ENCODE measurements around the gene CACNG6. TPM values are rescaled to one million over a fixed set of nuclear protein-coding genes. Genes with fewer than 3 reads are reported as not detected.

The CACNG6 gene
- total RNA-seq, 3 donors from 2014 or later (not counting 1 experiment from before 2014, with no cell fraction given), result 11.5 TPM; not detected in 2

DNA sequence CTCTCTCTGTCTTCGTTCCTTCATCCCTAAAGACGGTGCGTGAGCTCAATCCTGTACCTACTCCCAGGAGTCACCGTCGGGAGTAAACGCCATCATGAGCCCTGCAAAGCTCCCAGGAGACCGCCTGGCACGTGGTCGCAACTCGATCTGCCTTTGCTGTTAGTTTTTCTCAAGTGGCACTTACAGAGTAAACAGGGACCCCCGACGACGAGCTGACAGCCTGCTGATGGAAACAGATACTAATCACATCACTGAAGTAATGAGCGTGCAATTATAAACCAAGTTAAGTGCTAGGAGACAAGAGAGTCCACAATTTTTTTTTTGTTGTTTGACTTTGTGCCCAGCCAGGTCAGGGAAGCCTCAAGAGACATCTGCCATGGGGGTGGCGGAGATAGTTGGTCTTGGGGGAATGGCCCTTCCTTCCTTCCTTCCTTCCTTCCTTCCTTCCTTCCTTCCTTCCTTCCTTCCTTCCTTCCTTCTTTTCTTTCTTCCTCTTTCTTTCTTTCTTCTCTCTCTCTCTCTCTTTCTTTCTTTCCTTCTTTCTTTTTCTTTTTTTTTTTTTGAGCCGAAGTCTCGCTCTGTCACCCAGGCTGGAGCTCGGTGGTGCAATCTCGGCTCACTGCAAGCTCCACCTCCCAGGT lies 23.6 kb downstream of the CACNG6 start:
- Histone ChIP-seq H3K36me3 (ENCODE audit: control insufficient read depth, insufficient read depth, low read length) (no peaks in the 10 kb centered on the region), H3K27ac (ENCODE audit: low read length) (no peak overlapping the region), H3K4me3 (ENCODE audit: low read length) (no peak overlapping the region), H3K9me3 (ENCODE audit: control insufficient read depth, insufficient read depth, low read length) (no peaks in the 10 kb centered on the region), H3K4me1 (ENCODE audit: control insufficient read depth, insufficient read depth, low read length) (peaks cover 4% of the 10 kb centered on the region), H3K27me3 (ENCODE audit: control insufficient read depth, insufficient read depth, low read length) (no peaks in the 10 kb centered on the region)
- Mint-ChIP-seq H3K9me3 (no peaks in the 10 kb centered on the region), H3K36me3 (no peaks in the 10 kb centered on the region), H3K27me3 (ENCODE audit: low read depth in 2 of 2) (peaks cover 17 to 24% of the 10 kb centered on the region in 2 donors), H3K4me1 (peaks cover 0 to 4% of the 10 kb centered on the region in 2 donors), H3K27ac (no peak overlapping the region), H3K4me3 (no peak overlapping the region)
- intact Hi-C loops (cut with micrococcal nuclease), result no loop called here
- TF ChIP-seq, protein P1, sequence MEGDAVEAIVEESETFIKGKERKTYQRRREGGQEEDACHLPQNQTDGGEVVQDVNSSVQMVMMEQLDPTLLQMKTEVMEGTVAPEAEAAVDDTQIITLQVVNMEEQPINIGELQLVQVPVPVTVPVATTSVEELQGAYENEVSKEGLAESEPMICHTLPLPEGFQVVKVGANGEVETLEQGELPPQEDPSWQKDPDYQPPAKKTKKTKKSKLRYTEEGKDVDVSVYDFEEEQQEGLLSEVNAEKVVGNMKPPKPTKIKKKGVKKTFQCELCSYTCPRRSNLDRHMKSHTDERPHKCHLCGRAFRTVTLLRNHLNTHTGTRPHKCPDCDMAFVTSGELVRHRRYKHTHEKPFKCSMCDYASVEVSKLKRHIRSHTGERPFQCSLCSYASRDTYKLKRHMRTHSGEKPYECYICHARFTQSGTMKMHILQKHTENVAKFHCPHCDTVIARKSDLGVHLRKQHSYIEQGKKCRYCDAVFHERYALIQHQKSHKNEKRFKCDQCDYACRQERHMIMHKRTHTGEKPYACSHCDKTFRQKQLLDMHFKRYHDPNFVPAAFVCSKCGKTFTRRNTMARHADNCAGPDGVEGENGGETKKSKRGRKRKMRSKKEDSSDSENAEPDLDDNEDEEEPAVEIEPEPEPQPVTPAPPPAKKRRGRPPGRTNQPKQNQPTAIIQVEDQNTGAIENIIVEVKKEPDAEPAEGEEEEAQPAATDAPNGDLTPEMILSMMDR (IDR thresholded peaks at IDR 0.05), result no peak
- no peak for DNase-seq
- WGBS (ENCODE audit: insufficient coverage), result 64% methylated on average over 19 of the region's 19 CpGs
- no peak for ATAC-seq

DNA sequence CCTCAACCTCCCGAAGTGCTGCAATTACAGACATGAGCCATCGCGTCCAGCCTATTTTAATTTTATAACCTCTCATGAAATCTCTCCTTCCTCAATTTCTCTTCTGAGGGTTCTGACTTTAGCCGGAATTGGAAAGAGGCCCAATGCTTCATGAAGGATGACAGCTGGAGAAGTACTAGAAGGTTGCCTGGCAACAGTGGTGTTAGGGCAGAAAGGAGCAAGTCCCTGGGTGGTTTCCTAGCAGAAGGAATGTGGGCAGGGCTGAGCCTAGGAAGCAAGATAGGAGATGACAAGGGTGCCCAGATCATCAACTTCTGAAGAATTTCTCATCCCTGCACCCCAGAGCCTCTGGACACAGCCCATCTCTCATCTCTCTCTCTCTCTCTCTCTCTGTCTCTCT lies 25.8 kb downstream of the CACNG6 start:
- H3K27ac ChIP-seq (ENCODE audit: low read length), result no peak overlapping the region
- intact Hi-C loops (cut with micrococcal nuclease), result no loop called here
- no peak overlapping the region for H3K4me3 ChIP-seq (ENCODE audit: low read length)
- H3K36me3 ChIP-seq (ENCODE audit: control insufficient read depth, insufficient read depth, low read length), result no peaks in the 10 kb centered on the region
- Mint-ChIP-seq H3K27me3 (ENCODE audit: low read depth in 2 of 2) (peaks cover 17 to 23% of the 10 kb centered on the region in 2 donors), H3K4me1 (peaks cover 0 to 14% of the 10 kb centered on the region in 2 donors), H3K9me3 (no peaks in the 10 kb centered on the region), H3K4me3 (no peak overlapping the region), H3K36me3 (no peaks in the 10 kb centered on the region), H3K27ac (no peak overlapping the region)
- TF ChIP-seq, protein P1 (IDR thresholded peaks at IDR 0.05), result no peak
- peaks cover 4% of the 10 kb centered on the region for H3K4me1 ChIP-seq (ENCODE audit: control insufficient read depth, insufficient read depth, low read length)
- ATAC-seq (no peak), DNase-seq (no peak)
- no peaks in the 10 kb centered on the region for H3K9me3 ChIP-seq (ENCODE audit: control insufficient read depth, insufficient read depth, low read length)
- WGBS (ENCODE audit: insufficient coverage), result 98% methylated on average over 4 of the region's 4 CpGs
- H3K27me3 ChIP-seq (ENCODE audit: control insufficient read depth, insufficient read depth, low read length), result no peaks in the 10 kb centered on the region

DNA sequence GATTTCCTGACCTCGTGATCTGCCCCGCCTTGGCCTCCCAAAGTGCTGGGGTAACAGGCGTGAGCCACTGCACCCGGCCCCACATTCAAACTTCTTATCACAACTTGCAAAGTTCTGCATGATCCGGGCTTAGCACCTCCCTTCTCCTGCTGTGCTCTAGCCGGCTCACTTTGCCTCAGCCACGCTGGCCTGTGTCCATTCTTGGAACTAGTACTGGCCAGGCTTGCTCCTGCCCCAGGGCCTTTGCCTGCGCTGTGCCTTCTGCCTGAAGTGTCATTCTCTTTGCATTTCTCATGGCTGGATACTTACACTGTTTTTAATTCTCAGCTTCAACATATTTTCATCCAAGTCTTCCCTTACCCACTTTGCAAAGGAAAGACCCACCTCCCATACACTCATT lies 29.9 kb downstream of the CACNG6 start:
- Mint-ChIP-seq H3K4me3 (no peak overlapping the region), H3K4me1 (peaks cover 0 to 14% of the 10 kb centered on the region in 2 donors), H3K36me3 (no peaks in the 10 kb centered on the region), H3K27ac (peak overlapping the region in 1 of 2 donors; percentile 6), H3K9me3 (no peaks in the 10 kb centered on the region), H3K27me3 (ENCODE audit: low read depth in 2 of 2) (peaks cover 8 to 15% of the 10 kb centered on the region in 2 donors)
- Histone ChIP-seq H3K27me3 (ENCODE audit: control insufficient read depth, insufficient read depth, low read length) (peaks cover 2% of the 10 kb centered on the region), H3K27ac (ENCODE audit: low read length) (no peak overlapping the region), H3K4me3 (ENCODE audit: low read length) (no peak overlapping the region), H3K36me3 (ENCODE audit: control insufficient read depth, insufficient read depth, low read length) (no peaks in the 10 kb centered on the region), H3K9me3 (ENCODE audit: control insufficient read depth, insufficient read depth, low read length) (no peaks in the 10 kb centered on the region), H3K4me1 (ENCODE audit: control insufficient read depth, insufficient read depth, low read length) (peaks cover 9% of the 10 kb centered on the region)
- TF ChIP-seq, protein P1 (IDR thresholded peaks at IDR 0.05), result no peak
- intact Hi-C loops (cut with micrococcal nuclease), result no loop called here
- DNase-seq (no peak), ATAC-seq (no peak)
- 89% methylated on average over 8 of the region's 8 CpGs for WGBS (ENCODE audit: insufficient coverage)

DNA sequence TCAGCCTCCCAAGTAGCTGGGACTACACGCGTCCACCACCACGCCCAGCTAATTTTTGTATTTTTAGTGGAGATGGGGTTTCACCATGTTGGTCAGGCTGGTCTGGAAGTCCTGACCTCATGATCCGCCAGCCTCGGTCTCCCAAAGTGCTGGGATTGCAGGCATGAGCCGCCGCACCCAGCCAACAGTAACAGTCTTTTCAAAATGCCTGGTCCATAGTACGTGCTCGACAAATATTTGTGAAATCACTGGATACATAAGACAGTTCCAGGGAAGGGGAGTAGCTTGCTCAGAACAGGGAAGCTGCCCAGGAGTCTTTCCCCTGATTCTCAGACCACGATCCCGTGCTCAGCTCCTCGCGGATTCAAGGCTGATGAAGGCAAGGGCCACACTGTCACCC lies 30.5 kb downstream of the CACNG6 start:
- no peaks in the 10 kb centered on the region for H3K36me3 Mint-ChIP-seq
- Histone ChIP-seq H3K27ac (ENCODE audit: low read length) (no peak overlapping the region), H3K36me3 (ENCODE audit: control insufficient read depth, insufficient read depth, low read length) (no peaks in the 10 kb centered on the region), H3K27me3 (ENCODE audit: control insufficient read depth, insufficient read depth, low read length) (peaks cover 2% of the 10 kb centered on the region), H3K4me3 (ENCODE audit: low read length) (no peak overlapping the region), H3K4me1 (ENCODE audit: control insufficient read depth, insufficient read depth, low read length) (peaks cover 9% of the 10 kb centered on the region), H3K9me3 (ENCODE audit: control insufficient read depth, insufficient read depth, low read length) (no peaks in the 10 kb centered on the region)
- TF ChIP-seq, protein P1 (IDR thresholded peaks at IDR 0.05), result no peak
- ATAC-seq (no peak), DNase-seq (no peak)
- whole genome bisulfite sequencing (ENCODE audit: insufficient coverage), result 96% methylated on average over 13 of the region's 13 CpGs
- no peak overlapping the region for H3K27ac Mint-ChIP-seq
- peaks cover 8 to 15% of the 10 kb centered on the region in 2 donors for H3K27me3 Mint-ChIP-seq (ENCODE audit: low read depth in 2 of 2)
- peaks cover 0 to 14% of the 10 kb centered on the region in 2 donors for H3K4me1 Mint-ChIP-seq
- no peak overlapping the region for H3K4me3 Mint-ChIP-seq
- no peaks in the 10 kb centered on the region for H3K9me3 Mint-ChIP-seq
- intact Hi-C loops (cut with micrococcal nuclease), result no loop called here

Data from natural killer cell (primary cell).